A204.1 (cell line): ENCODE results near the gene ITIH4.

Source experiments
- FAIRE-seq: peaks from 2 replicates; lab custom pipeline; 2012; peaks lifted over from hg19 to GRCh38; lab: Jason Lieb, UNC

ITIH4 gene

DNA sequence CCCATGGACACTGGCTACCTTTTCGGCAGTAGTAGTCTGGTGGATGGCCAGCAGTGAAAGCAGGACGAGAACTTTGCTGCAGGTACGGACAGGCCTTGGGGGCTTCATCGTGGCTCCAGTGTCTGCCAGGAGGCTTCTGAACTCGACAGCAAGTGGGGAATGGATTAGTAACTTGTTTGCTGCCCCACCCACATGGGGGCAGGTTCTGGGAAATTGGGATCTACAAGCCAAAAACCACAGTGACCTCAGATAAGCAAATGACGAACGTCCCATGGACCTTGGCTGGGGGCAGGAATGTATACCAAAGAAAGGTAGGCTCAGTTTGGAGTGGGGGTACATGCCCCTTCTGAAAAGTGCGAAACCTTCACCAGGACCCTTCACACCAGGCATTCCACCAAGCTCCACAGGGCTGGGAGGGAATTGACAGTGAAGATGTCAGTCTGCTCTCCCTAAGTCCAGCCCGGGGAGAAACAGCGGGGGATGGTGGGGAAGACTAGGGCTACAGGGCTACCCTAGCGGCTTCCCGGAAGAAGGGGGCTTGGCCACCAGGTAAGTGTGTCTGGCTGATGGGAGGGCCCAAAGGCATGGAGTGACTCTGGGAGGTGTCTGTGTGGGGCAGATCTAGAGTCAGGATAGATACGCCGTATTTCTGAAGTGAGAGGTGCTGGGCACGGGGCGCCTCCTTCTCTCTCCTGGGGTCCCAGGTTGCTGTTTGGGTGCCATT lies at the start of gene ITIH4:
Gene ITIH4 (minus strand): TSS at position 138 of the 724 bp plus-strand sequence. CDS start 30 bp downstream, at position 108.
- FAIRE-seq: no peak

- FAIRE-seq: no peak
Observed at GRCh38 chr3:52880047-52880446, 49.6 kb upstream of the ITIH4 start.

DNA sequence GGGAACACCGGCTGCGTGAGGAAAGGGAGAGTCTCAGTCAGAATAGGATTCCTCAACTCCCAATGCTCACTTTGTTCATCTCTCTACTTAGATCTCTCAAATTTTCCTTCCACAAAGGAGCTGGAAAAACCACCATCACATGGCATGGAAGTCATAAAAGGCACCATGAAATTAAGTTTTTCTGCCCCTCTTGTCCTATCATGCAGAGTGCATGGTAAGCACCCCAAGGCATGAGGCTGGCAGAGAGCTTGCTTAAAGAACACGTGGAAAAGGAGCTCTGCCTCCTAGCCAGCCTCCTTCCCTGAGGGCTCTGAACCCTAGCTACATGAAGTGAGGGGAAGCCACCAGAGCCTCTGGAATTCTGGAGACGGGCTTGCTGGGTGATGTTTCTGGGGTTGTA lies 49.1 kb upstream of the ITIH4 start:
- FAIRE-seq: no peak

GRCh38 chr3:52879090-52879489 lies 48.6 kb upstream of the ITIH4 start:
- FAIRE-seq: no peak

DNA sequence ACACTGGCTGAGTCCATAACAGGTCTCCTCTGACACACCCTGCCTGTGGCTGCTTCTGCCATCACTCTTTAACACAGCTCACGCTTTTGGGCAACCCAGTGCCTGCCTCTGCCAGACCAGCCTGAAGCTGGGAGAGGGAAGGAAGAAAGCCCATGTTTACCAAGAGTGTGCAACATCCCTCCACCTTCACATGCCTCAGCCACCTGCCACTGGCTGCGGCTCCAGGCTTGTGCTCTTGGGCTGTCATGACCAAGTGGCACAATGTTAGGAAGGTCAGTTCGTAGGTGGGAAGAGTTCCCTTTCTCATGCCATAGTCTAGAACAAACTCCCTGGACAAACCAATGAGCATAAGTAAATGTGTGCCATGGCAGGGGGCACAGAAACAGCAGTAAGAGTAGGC lies 46.6 kb upstream of the ITIH4 start:
- no peak for FAIRE-seq

DNA sequence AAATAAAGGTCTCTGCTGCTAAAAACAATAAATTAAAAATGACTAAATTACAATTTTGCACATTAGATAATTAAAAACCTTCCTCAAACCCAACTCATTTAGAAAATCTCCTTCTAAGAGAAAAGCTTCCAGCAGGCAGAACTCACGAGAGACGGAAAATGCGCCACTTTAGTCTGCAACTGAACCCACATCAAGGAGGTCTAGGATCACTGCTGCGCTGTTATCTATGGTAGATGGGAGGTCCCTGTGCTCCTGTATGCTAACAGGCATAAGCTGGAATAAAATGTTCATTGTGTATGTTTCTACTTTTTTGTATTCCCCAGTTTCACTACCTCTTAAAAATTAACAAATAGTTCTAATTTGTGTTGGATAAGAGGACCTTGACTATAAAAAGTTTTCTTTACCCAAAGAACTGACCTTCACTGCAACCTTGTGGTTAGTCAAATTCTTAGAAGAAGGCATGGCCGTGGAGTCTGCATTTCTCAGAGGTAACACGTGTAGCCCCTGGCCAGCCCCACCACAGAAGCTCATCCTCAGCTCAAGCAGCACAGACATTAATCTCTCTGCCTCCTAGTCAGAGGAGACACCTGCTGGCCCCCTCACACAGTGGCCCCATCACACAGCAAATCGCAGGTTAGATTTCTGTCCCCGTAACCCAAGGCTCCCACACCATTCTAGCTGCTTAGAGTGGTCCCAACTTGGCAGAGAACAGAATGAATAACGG lies 44.6 kb upstream of the ITIH4 start:
- FAIRE-seq: no peak

DNA sequence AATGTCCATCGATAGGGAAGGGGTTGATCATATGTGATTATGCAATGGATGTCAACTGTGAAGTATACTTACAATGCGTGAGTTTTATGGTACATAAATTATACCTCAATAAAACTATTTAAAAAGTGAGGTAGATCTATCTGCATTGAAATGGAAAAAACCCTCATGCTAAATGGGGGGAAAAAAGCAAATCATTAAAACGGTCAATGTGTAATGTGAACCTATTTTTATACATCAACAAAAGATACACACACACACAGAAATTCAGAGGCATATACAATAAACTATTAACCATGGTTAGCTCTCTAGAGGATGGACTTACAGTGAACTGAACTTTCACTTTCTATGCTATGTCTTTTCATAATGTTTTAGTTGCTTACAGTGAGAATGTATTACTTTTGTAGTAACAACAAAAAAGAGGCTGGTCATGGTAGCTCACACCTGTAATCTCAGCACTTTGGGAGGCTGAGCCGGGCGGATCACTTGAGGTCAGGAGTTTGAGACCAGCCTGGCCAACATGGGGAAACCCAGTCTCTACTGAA lies 43.8 kb upstream of the ITIH4 start:
- FAIRE-seq: no peak

GRCh38 chr3:52873433-52874159 lies 43.1 kb upstream of the ITIH4 start:
- no peak for FAIRE-seq

DNA sequence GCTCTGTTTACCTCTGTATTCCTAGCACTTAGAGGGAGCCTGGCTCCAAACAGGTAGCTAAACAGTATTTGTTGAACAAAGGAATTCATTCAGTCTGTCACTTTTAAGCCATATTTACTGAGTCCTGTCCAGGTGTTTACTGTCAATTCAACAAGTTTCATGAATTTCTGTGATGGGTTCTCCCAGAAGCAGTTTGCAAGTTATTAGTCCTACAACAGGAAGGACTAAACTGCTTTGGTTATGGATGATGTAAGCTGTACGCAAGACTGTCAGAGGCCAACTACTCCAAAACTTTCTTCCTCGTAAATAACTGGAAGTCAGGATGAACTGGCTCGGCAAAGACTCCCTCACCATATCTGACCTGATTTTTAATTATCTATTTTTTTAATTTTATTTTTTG lies 41.8 kb upstream of the ITIH4 start:
- FAIRE-seq: no peak

- FAIRE-seq: no peak
Observed at GRCh38 chr3:52871761-52872160, 41.3 kb upstream of the ITIH4 start.

DNA sequence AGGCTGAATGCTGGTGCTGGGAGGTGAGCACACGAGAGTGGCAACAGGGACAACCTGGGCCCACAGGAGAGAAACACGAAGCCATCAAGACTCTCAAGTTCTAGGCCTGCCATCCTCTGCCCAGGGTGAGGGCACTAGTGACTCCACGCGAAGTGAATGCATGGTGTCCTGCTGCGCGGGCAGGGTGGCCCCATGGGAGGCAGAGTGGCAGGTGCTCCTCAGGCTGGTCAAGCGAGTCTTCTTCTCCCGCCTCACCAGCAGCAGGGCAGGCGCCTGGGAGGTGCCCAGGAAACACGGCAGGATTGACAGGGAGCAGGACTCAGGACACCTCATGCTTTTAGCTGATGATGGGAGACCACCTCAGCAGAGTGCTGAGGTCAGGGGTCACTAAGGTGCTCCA lies 40.0 kb upstream of the ITIH4 start:
- no peak for FAIRE-seq

DNA sequence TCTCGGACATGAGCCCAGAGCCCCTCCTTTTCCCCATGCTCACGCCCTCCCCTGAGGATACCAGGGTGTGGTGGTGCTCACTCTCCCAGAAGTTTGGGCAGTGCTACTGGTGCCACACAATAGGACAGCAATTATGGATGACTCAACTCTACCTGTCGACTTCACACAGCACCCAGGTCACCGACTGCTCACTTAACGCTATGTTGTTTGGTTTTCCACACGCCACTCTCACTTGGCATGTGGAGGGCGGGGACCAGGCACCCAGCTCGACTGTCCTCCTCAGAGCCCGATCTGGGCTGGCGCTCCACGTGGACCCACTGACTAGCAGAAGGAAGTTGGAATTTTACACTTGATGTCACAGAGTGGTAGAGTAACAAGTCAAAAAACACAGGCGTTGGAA lies 36.0 kb upstream of the ITIH4 start:
- no peak for FAIRE-seq

DNA sequence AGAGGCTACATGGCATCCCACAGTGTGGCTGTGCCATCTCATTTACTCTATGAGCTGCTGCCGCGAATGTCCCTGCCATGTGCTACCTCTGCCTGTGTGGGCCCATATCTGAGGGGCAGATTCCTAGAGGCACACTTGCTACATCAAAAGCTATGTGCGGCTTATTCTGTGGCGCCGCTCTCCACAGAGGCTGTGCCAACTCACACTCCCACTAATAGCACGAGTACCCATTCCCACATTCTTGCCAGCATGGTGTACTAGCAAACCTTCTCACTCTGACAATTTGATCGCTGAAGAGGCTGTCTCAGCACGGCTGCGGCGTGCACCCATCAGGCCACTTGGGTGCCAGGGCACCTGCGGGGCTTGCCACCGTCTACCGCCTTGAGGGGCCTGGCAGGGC lies 35.5 kb upstream of the ITIH4 start:
- no peak for FAIRE-seq

DNA sequence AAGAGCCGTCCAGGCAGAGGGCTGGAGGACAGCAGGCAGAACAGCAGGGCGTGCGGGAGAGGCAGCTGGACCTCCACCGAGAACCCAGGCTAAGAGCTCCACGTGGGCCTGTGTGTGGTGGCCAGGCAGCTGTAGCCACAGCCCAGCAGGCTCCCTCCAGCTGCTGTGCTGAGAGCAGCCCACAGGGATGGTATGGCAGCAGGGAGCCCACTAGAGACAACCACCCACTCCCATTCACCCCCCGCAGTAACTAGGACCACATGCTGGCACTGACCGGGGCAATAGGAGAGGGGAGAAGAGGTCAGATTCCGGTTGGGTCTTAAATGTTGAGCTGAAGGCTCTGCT lies 29.9 kb upstream of the ITIH4 start:
- FAIRE-seq: no peak

DNA sequence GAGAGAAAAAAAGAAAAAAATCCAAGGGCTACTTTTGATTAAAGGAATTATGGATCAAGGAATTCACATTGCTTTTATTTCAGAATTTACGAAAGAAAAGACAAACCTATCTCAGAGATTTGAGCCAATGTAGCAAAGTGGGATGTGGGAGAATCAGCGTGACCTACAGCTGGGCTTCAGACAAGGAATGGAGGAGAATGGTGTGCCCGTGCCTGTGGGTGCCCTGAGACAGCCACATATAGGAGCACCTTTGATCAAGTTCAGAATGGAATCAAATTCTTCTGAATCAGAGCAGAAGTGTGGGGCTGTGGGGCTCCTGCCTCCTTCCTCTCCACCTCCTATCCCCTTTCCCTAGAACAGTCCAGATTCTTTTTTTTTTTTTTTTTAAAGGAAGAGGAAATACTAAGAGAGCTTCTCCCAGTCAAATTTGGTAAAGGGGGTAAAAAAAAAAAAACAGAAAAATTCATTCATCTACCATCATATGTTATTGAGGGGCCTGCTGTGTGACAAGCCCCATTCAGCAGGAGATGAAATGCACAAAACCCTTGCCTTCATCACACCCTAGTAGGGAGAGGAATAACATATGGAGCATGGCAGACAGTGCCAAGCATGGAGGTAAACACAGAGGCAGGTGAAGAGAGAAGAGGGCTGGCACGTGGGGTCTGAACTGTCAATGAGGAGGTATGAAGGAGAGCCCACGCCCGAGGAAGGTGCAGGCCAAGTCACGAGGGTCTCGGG lies 29.4 kb upstream of the ITIH4 start:
- no peak for FAIRE-seq

- FAIRE-seq: no peak
Observed at GRCh38 chr3:52857864-52858263, 27.4 kb upstream of the ITIH4 start.

- FAIRE-seq: no peak
Observed at GRCh38 chr3:52857133-52857532, 26.7 kb upstream of the ITIH4 start.

GRCh38 chr3:52856666-52857065 lies 26.2 kb upstream of the ITIH4 start:
- FAIRE-seq: no peak

DNA sequence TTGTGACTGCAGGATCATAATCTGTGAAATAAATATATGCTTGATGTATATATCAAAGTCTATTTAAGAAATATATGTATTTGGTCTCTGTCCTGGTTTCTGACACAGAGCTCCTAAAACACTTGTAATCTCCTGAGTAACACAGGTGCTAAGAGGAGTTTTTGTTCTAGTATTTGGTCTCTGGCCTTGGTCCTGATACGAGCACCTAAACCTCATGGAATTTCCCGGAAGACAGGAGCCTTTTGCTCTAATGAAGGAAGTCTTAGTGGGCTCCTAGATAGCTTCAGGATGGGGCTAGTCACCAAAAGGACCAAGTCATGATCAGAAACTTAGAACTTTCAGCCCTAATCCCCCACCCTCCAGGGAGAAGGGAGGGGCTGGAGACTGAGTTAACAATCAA lies 23.5 kb upstream of the ITIH4 start:
- no peak for FAIRE-seq

DNA sequence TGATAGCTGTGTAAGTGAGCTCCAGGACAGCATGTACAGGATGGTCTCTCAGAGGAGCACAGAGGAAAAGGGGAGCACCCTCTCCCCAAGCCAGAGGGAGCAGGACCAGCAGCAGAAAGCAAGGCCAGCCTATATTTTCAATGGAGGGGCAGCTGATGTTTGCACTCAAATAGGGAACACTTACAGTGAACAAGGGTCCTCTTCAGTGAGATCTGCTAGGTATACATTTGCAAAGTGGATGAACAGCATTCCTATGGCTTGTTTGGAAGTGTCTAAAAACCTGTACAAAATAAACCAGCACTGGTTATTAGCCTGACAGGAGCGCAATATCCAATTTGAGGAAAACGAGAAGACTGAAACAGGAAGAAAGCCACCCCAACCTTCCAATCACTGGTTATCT lies 21.9 kb upstream of the ITIH4 start:
- FAIRE-seq: no peak

DNA sequence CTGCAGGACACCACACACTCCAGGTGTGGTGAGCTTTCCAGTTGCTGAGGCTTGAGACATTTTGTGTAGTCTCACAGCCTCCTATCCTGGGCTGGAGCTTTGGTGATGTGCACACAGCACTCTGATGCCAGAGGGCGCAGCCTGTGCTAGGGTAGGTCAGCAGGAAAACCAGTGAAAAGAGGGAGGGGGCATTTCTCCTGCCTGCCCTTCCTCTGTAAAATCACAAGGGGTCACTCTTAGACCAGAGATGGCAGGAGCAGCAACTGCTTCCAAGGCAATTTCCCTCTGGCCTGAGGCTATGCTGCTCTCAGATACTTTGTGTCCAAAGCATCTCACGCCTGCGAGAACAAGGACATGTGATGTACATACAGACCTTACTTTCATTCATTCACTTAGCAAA lies 20.9 kb upstream of the ITIH4 start:
- FAIRE-seq: no peak

- FAIRE-seq: no peak
Observed at GRCh38 chr3:52849656-52850055, 19.2 kb upstream of the ITIH4 start.

GRCh38 chr3:52848617-52849016 lies 18.1 kb upstream of the ITIH4 start:
- no peak for FAIRE-seq
